Coronary artery (tissue), 2 donors: ENCODE results near the gene SIRT2.
"Not testable (repeated sequence)": the region's sequence is repeated elsewhere in the genome, so short reads cannot be mapped to it uniquely, and the experiment has no call there.

Experiments
- DNase-seq: peaks from one replicate; pipeline ENCODE4 v3.0.0-alpha.2; 2017; ENCODE audit warnings: low spot score
- H3K27ac ChIP-seq, 2 donors: fragments of 200-600 bp; sonication (generic); one replicate each; pipeline ENCODE4 v1.5.1; 2016 to 2019
- H3K4me3 ChIP-seq: fragments of 200-600 bp; sonication (generic); 2 replicates; pipeline ENCODE4 v1.5.1; 2016; ENCODE audit warnings: mild to moderate bottlenecking, moderate library complexity
- CTCF ChIP-seq: fragments of 200-600 bp; sonication (generic); IDR thresholded peaks from one replicate; pipeline ENCODE4 v1.5.1; 2019; ENCODE audit warnings: antibody characterized with exemption

Gene SIRT2

GRCh38 chr19:38861368-38861767, 38.0 kb downstream of the SIRT2 start:
- H3K4me3 ChIP-seq: no peak overlapping the region
- H3K27ac ChIP-seq: no peak overlapping the region
- no peak for DNase-seq
- TF ChIP-seq CTCF: no peak

- DNase-seq, H3K27ac ChIP-seq, H3K4me3 ChIP-seq: not testable (repeated sequence)
These were observed 39.7 kb downstream of the SIRT2 start for GRCh38 chr19:38859631-38860204.

GRCh38 chr19:38856813-38857212, 42.6 kb downstream of the SIRT2 start:
- no peak for TF ChIP-seq CTCF
- Histone ChIP-seq H3K27ac (peak overlapping the region in 1 of 2 donors; percentile 32), H3K4me3 (no peak overlapping the region)

GRCh38 chr19:38855751-38856150, 43.7 kb downstream of the SIRT2 start:
- not testable (repeated sequence) for H3K4me3 ChIP-seq, DNase-seq, H3K27ac ChIP-seq

More at GRCh38 chr19:38856813-38857212, 42.6 kb downstream of the SIRT2 start:
- no peak for DNase-seq

GRCh38 chr19:38854961-38855360, 44.5 kb downstream of the SIRT2 start:
- H3K4me3 ChIP-seq, H3K27ac ChIP-seq, DNase-seq: not testable (repeated sequence)

- DNase-seq: no peak
- Histone ChIP-seq H3K4me3 (peak overlapping the region; percentile 83), H3K27ac (peak overlapping the region in 1 of 2 donors; percentile 99)
These were observed 46.2 kb downstream of the SIRT2 start for GRCh38 chr19:38853214-38853613.

GRCh38 chr19:38852231-38853044, 47.0 kb downstream of the SIRT2 start:
- TF ChIP-seq CTCF: no peak
- Histone ChIP-seq H3K4me3 (peak overlapping the region; percentile 83), H3K27ac (peak overlapping the region; percentile 96 to 99)
- peak; percentile 84 for DNase-seq

More at GRCh38 chr19:38853214-38853613, 46.2 kb downstream of the SIRT2 start:
- TF ChIP-seq CTCF: no peak

- Histone ChIP-seq H3K4me3 (peak overlapping the region; percentile 83), H3K27ac (peak overlapping the region; percentile 96 to 99)
- peak; percentile 94 for DNase-seq
- TF ChIP-seq CTCF: no peak
These were observed 47.7 kb downstream of the SIRT2 start for GRCh38 chr19:38851622-38852230.
